CD4-positive, alpha-beta T cell treated with Interleukin-17A for 4 hours (primary cell): ENCODE data around the gene METAP1D.
"Not testable (repeated sequence)": the region's sequence is repeated elsewhere in the genome, so short reads cannot be mapped to it uniquely, and the experiment has no call there.

ENCODE experiments used
- DNase-seq: peaks from one replicate; pipeline ENCODE4 v3.0.0-alpha.2; 2020; ENCODE audit warnings: mixed read lengths

METAP1D gene

DNA sequence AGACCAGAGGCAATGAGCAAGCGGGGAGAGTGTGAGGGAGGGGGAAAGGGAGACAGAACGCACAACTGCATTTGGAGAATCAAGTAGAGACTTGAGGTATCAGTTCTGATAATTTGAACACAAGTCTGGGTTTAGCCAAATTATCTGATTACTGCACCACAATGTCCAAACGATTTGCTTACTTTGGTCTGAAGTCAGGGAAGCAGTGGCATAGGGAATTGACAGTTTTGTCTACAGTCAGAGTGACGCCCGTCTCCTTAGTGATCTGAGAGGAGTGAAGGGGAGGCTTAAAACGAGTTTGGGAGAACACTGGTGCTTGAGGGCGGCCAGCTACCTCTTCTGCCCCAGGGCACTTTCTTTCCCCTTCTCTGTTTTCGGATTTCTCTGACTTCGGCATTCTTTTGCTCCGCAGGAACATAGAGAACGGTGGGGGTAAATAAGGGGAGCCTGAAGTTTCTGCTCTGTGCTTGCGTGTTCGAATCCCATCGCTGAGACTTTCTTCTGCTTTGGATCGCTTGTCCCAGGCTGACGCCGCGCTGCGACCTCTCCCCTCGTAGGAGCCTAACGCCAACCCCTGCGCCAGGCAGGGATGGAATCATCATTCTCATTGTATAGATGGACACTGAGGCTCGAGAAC lies 105.8 kb downstream of the METAP1D start:
- no peak for DNase-seq

DNA sequence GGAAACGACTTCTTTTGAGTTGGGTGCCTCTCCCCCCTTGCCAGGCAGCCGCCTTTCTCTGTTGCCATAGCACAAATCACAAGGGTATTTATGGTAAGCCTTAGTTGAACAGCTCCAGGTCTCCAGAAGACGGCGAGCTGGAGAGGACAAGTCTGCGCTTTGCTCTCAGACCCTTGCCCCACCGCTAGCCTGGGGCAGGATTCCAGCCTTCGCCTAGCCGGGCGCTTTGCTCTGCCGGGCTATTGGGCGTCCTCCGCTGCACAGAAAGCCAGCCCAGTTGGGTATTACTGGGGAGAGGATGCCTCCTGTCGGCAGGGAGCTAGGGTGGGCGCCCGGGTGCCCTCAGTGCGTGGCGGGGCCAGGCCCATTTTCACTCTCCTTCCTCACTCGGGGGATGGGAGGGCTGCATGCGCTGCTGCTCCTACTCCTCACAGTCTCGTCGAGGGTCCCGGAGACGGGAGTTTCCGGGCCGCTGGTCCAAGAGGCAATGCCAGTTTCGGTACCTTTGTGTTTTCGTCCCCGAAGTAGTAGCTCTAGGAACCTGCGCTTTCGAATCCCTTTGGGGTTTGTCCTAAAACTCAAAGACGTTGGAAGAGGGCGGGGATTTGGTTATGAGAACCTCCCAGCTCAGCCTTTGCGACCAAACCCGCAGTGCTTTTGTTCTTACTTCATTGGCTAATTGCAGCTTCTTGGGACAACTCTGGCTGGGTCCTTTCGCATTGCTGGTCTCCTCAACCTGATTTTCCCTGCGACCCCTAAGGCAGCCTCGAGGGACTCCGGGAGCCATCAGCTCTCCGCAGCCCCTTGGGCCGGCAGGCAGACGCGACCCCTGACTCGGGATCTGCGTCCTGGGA lies 106.6 kb downstream of the METAP1D start:
- peak; percentile 56 for DNase-seq

DNA sequence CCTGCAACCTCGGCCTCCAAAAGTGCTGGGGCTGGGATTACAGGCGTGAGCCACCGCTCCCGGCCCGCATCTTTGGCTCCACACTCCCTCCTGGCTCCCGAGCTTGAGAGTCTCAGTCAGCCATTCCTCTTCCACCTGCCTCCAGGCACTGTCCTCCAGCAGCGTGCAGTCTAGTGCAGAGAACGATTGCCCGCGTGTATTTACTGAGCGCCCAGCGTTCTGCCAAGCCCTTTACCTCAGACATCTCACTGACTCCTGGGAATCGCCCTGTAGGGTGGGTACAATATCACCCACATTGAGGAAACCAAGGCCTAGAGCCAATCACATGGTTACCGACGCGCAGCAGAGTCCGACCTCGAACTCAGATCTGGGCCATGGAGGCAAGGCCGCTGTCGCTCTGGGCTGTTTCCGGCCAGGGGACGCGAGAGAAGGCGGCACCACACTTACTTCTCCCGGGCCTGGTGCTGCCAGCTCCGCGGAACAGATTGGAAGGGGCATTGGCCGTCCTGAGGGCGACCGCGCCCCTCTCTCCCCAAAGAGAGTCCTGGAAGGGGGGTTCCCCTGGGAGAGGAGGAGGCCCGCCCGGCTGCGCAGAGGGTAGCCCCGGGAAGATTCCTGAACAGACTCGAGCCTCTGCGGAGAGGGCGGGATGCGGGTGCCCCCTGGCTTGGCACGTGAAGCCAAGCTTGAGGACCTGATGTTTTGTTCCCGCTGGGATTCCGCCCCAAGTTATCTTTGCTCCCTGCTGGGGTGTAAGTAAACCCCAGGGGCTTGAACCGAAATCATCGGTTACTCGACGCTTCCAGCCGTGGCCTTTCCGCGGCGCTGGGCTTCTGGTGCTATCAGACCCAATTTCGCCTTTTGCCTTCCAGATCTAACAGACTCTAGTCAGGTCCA lies 108.2 kb downstream of the METAP1D start:
- DNase-seq, result no peak

DNA sequence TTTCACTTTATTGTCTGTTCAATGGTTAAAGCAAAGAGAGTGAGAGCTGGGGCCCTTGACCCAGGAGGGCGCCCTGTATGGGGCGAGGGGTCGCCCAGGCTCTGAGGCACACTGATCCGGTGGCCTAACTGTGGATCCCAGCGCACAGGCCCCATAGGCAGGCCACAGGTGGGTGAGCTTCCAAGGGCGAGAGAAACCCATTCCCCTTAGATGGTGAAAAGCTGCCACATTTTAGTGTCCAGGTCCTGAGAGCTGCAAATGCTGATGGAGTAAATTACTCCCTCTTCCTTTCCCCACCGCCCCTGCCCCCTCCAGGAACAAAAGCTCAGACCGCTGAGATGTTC lies 108.8 kb downstream of the METAP1D start:
- no peak for DNase-seq

DNA sequence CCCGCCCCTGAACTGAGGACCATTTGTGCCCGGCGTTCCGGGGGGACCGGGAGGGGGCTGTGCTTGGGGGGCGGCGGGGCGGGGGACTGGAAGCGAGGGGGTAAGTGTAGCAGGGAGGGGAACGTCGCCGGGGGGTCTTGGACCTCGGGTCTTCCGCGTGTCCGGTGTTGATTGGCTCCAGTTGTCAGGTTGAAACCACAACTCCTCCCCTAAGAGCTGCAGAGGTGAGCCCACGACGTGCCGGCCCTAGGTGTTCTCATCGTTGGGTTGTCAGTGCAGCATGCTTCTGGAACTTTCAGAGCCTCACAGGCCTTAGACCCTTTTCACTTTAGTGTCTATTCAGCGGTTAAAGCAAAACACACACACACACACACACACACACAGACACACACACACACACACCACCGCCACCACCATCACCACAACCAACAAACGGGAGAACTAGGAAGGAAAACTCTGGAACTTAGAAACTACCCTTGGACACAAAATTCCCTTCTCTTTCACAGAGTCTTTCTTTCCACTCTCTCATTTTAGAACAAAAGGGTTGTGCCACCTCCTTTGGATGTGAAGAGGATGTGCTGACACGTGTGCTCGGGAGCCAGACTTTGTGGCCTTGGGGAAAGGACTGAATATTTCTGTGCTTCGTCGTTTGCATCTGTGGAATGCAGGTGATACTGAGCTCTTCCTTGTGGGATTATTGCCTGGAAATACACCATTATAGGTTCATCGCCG lies 109.7 kb downstream of the METAP1D start:
- DNase-seq, result no peak

DNA sequence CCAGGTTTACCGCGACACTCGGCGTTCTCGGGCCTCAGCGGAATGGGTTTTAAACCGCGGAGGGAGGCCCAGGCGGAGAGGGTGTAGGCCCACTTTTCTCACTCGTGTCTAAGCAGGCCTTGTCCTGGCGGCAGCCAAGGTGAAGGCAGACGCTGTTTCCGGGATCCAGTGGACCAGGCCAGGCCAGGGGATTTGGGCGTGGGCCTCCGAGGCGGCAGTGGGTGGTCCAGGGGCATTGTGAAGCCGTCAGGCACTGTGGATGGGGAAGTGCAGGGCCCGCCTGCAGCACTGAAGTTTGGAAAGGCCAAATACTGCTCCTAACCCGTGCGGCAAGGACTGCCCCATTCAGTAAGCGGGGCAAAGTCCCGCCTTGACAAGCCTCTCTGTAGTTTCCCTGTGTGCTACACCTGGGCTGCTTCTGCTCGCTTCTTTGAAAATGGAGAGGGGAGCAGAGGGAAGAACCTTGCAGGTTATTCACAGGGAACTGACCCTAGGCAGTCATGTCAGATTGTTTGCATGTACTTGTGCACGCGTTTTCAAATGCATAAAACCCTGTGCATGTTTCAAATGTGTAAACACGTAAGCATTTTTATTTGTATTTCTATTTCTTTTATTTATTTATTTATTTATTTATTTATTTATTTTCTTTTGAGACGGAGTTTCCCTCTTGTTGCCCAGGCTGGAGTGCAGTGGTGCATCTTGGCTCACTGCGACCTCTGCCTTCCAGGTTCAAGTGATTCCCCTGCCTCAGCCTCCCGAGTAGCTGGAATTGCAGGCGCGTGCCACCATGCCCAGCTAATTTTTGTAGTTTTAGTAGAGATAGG lies 110.4 kb downstream of the METAP1D start:
- no peak for DNase-seq

DNA sequence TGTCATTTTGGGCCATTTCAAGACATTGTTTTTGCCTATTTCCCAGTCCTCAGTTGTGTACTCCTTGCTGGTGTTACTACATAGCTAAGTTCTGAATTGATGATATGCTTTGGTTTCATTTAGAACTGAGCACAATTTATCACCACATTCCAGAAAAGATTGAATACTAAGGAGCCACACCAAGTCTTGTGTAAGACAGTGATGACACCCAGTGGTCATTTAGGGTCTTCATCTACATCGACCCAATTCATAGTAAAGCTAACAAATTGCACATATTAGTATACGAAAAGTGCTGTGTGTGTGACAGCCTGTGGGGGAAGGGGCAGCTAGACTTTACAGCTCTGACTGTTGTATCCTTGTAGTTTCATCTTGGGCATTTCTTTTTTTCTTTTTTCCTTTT lies 113.9 kb downstream of the METAP1D start:
- no peak for DNase-seq

DNA sequence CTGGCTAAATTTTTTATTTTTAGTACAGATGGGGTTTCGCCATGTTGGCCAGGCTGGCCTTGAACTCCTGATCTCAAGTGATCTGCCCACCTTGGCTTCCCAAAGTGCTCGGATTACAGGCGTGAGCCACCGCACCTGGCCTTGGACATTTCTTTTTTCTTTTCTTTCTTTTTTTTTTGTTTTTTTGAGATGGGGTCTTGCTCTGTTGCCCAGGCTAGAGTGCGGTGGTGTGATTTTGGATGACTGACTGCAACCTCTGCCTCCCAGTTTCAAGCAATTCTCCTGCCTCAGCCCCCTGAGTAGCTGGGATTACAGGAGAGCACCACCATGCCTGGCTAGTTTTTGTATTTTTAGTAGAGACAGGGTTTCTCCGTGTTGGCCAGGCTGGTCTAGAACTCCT lies 114.4 kb downstream of the METAP1D start:
- not testable (repeated sequence) for DNase-seq

DNA sequence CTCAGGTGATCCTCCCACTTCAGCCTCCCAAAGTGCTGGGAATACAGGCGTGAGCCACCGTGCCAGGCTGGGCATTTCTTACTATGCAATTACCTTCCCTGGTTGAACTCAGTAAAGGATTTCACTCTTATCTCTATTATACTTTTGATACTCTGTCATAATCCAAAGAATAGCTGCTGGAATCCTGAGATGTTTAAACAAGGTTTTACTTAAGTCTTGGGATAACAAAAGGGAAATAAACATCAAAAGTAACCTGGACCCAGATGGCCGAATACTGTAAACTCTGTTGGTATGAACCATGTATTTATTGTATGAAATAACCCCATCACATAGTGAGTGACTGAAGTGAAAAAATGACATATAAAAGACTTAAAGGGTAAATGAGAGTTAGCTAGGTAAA lies 114.8 kb downstream of the METAP1D start:
- DNase-seq, result no peak

DNA sequence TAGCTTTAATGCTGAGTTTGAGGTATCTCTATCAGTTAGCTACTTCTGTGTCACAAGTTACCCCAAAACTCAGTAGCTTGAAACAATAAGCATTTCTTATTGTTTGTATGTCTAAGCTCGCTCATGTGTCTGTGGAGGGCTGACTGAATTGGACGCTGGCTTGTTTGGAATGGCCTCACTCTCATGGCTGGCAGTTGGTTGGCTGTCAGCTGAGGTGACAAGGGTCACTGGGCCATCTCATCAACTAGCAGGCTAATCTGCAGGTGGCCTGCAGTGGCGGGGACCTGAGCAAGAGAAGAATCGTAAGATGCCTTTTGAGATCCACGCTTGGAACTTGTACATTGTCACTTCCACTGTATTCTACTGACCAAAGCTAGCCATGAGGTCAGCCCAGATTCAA lies 116.4 kb downstream of the METAP1D start:
- no peak for DNase-seq

DNA sequence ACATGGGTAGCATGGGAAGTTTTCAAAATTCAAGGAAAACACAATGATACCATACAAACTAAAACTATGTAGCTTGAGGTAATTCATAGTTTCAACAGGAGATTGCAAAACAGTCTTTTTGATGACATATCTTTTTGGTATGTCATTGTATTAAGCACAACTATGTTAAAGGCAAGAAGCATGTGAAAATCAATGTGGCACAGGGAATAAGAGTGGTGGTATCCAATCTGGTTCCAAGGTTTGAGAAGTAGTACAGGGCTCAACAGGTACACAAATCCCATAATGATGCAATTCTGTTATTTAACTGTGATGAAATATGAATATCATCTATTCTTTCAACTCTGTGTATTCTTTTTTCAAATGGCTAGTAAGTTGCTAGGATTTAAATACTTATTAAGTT lies 119.3 kb downstream of the METAP1D start:
- DNase-seq, result no peak

DNA sequence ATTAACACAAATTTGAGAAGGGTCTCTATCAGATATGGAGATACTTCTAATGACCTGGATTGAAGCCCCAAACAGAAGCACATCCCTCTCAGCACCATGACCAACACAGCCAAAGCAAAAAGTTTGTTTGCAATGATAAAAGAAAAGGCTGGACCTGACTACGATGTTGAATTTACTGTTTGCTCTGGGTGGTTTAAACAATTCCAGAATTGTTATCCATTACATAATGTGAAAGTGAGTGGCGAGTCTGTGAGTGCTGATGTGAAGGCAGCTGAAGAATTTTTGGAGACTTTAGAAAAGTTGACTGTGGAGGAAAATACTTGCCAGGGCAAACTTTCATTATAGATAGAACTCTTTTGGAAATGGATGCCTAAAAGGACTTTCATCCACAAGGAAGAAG lies 120.4 kb downstream of the METAP1D start:
- DNase-seq, result no peak

DNA sequence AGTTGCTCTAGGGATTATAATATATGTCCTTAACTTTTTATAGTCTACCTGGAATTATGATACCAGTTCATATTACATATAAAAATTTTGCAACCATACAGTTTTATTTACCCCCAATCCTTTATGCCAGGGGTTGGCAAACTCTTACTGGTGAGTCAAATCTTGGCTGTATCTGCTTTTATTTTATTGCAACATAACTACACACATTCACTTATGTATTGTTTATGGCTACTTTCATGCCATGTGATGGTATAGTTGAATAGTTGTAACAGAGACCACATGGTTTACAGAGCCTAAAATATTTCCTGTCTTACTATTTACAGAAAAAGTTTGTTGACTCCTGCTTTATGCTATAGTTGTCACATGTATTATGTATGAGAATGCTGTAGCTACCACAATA lies 128.7 kb downstream of the METAP1D start:
- no peak for DNase-seq

DNA sequence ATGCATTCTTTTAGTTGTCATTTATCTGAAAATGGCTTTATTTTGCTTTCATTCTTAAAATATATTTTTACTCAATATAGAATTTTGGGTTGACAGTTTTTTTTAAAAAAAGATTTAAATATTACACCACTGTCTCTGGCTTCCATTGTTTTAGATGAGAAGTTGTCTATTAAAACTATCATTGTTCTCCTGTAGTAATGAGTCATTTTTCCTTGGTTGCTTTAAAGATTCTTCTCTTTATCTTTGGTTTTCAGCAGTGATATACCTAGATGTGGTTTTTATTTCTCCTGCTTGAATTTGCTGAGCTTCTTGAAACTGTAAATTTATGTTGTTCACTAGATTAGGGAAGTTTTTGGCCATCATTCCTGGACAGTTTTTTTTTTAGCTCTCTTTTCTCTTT lies 129.7 kb downstream of the METAP1D start:
- DNase-seq, result no peak
